NCI-H2196 treated with DMSO at 0.1 percent for 48 hours (cell line): ENCODE measurements around the gene MKLN1.
"Not testable (repeated sequence)": the region's sequence is repeated elsewhere in the genome, so short reads cannot be mapped to it uniquely, and the experiment has no call there.

Source experiments
- DNase-seq: peaks from one replicate; lab custom pipeline; 2025; ENCODE audit not compliant: unreplicated experiment; lab: John Stamatoyannopoulos, UW

The MKLN1 gene

GRCh38 chr7:131497454-131497853 is 169.8 kb downstream of the MKLN1 start:
- no peak for DNase-seq

GRCh38 chr7:131498237-131498885 is 170.7 kb downstream of the MKLN1 start:
- DNase-seq: no peak

- no peak for DNase-seq
Observed at GRCh38 chr7:131499801-131500200, 172.1 kb downstream of the MKLN1 start.

GRCh38 chr7:131500357-131500756 is 172.7 kb downstream of the MKLN1 start:
- DNase-seq: no peak

GRCh38 chr7:131501422-131501821 is 173.7 kb downstream of the MKLN1 start:
- DNase-seq: no peak

- no peak for DNase-seq
Observed at GRCh38 chr7:131501930-131502685, 174.4 kb downstream of the MKLN1 start.

GRCh38 chr7:131502810-131503508 is 175.3 kb downstream of the MKLN1 start:
- no peak for DNase-seq

- no peak for DNase-seq
Observed at GRCh38 chr7:131503639-131504038, 176.0 kb downstream of the MKLN1 start.

GRCh38 chr7:131504157-131504899 is 176.7 kb downstream of the MKLN1 start:
- DNase-seq: no peak

- not testable (repeated sequence) for DNase-seq
Observed at GRCh38 chr7:131505037-131505620, 177.5 kb downstream of the MKLN1 start.

- no peak for DNase-seq
Observed at GRCh38 chr7:131505636-131506557, 178.2 kb downstream of the MKLN1 start.

GRCh38 chr7:131506597-131506996 is 178.9 kb downstream of the MKLN1 start:
- DNase-seq: no peak

- DNase-seq: no peak
Observed at GRCh38 chr7:131507592-131508331, 180.1 kb downstream of the MKLN1 start.

- DNase-seq: no peak
Observed at GRCh38 chr7:131508754-131509486, 181.2 kb downstream of the MKLN1 start.

- no peak for DNase-seq
Observed at GRCh38 chr7:131509781-131510180, 182.1 kb downstream of the MKLN1 start.

GRCh38 chr7:131511071-131511470 is 183.4 kb downstream of the MKLN1 start:
- no peak for DNase-seq

GRCh38 chr7:131511774-131512535 is 184.3 kb downstream of the MKLN1 start:
- DNase-seq: no peak
